Liver (tissue), 9 donors: ENCODE measurements around the gene TPD52L1. TPM values are rescaled to one million over a fixed set of nuclear protein-coding genes. Genes with fewer than 3 reads are reported as not detected.

Experiments used
- DNase-seq: peaks from one replicate; pipeline ENCODE4 v3.0.0-alpha.2; 2017; ENCODE audit warnings: low spot score
- H3K27ac ChIP-seq, 2 donors: one replicate each; pipeline ENCODE4 v1.7.0; 2013; ENCODE audit warnings: inconsistent platforms in 2 of 2, low read length in 2 of 2, control low read depth in 1 of 2, low read depth in 1 of 2, mild to moderate bottlenecking in 1 of 2
- H3K27me3 ChIP-seq, 4 donors: one replicate each; pipeline versions ENCODE4 v1.6.1 to v1.7.0; 2013; ENCODE audit warnings: low read length in 3 of 4, inconsistent platforms in 1 of 4, mild to moderate bottlenecking in 1 of 4, moderate library complexity in 1 of 4; ENCODE audit not compliant: control insufficient read depth in 4 of 4, insufficient read depth in 4 of 4
- H3K36me3 ChIP-seq, 4 donors: one replicate each; pipeline versions ENCODE4 v1.6.1 to v1.7.0; 2013; ENCODE audit warnings: low read length in 3 of 4, mild to moderate bottlenecking in 3 of 4, low read depth in 1 of 4, moderate library complexity in 1 of 4; ENCODE audit not compliant: control insufficient read depth in 4 of 4, insufficient read depth in 3 of 4
- H3K4me1 ChIP-seq, 4 donors: one replicate each; pipeline versions ENCODE4 v1.6.1 to v1.7.0; 2013; ENCODE audit warnings: low read length in 3 of 4, mild to moderate bottlenecking in 3 of 4, moderate library complexity in 1 of 4; ENCODE audit not compliant: control insufficient read depth in 4 of 4, insufficient read depth in 4 of 4
- H3K4me3 ChIP-seq, 3 donors: one replicate each; pipeline versions ENCODE4 v1.6.1 to v1.7.0; 2013; ENCODE audit warnings: low read length in 3 of 3, control low read depth in 1 of 3, low read depth in 1 of 3, mild to moderate bottlenecking in 1 of 3
- H3K9ac ChIP-seq, 2 donors: one replicate each; pipeline ENCODE4 v1.7.0; 2013; ENCODE audit warnings: low read length in 2 of 2, mild to moderate bottlenecking in 2 of 2, moderate library complexity in 2 of 2, control low read depth in 1 of 2, low read depth in 1 of 2
- H3K9me3 ChIP-seq, 4 donors: one replicate each; pipeline versions ENCODE4 v1.6.1 to v1.7.0; 2013; ENCODE audit warnings: low read length in 3 of 4; ENCODE audit not compliant: control insufficient read depth in 4 of 4
- CTCF ChIP-seq: fragments of 150-350 bp; IDR thresholded peaks from 2 replicates; pipeline ENCODE4 v1.5.1; 2017; ENCODE audit warnings: improper control_type of control experiment, low read depth, low read length; ENCODE audit not compliant: missing input control
- EGR1 ChIP-seq, 2 donors: IDR thresholded peaks; 2 replicates each; pipeline ENCODE4 v1.6.1; 2016 to 2018; ENCODE audit warnings: antibody characterized with exemption in 2 of 2, low read depth in 2 of 2
- FOXA1 ChIP-seq: IDR thresholded peaks from 2 replicates; pipeline ENCODE4 v1.6.1; 2016; ENCODE audit warnings: antibody characterized with exemption
- GABPA ChIP-seq, 2 donors: IDR thresholded peaks in 1 of 2; conservative IDR thresholded peaks in 1 of 2; 2 replicates each; pipeline ENCODE4 v1.6.1; 2016; ENCODE audit warnings: antibody characterized with exemption in 2 of 2, mild to moderate bottlenecking in 1 of 2, moderate library complexity in 1 of 2
- HNF4A ChIP-seq, 2 donors: conservative IDR thresholded peaks; 2 replicates each; pipeline ENCODE4 v1.6.1; 2016; ENCODE audit warnings: antibody characterized with exemption in 2 of 2, mild to moderate bottlenecking in 2 of 2
- HNF4G ChIP-seq: IDR thresholded peaks from 2 replicates; pipeline ENCODE4 v1.6.1; 2016; ENCODE audit warnings: antibody characterized with exemption
- JUND ChIP-seq, 2 donors: IDR thresholded peaks; 2 replicates each; pipeline ENCODE4 v1.6.1; 2016; ENCODE audit warnings: antibody characterized with exemption in 2 of 2
- MAX ChIP-seq: IDR thresholded peaks from 2 replicates; pipeline ENCODE4 v1.6.1; 2016; ENCODE audit warnings: antibody characterized with exemption
- NR2F2 ChIP-seq: IDR thresholded peaks from 2 replicates; pipeline ENCODE4 v1.6.1; 2016; ENCODE audit warnings: antibody characterized with exemption
- RAD21 ChIP-seq, 2 donors: IDR thresholded peaks; 2 replicates each; pipeline ENCODE4 v1.6.1; 2016; ENCODE audit warnings: antibody characterized with exemption in 2 of 2, mild to moderate bottlenecking in 2 of 2
- RXRA ChIP-seq, 2 donors: IDR thresholded peaks; 2 replicates each; pipeline ENCODE4 v1.6.1; 2017 to 2018; ENCODE audit warnings: antibody characterized with exemption in 2 of 2, mild to moderate bottlenecking in 1 of 2
- SP1 ChIP-seq: IDR thresholded peaks from 2 replicates; pipeline ENCODE4 v1.6.1; 2018; ENCODE audit warnings: antibody characterized with exemption, mild to moderate bottlenecking
- TAF1 ChIP-seq: conservative IDR thresholded peaks from 2 replicates; pipeline ENCODE4 v1.6.1; 2016; ENCODE audit warnings: antibody characterized with exemption, mild to moderate bottlenecking
- YY1 ChIP-seq: IDR thresholded peaks from 2 replicates; pipeline ENCODE4 v1.6.1; 2016; ENCODE audit warnings: antibody characterized with exemption, mild to moderate bottlenecking
- WGBS: extraction: QIAGEN DNeasy Blood & Tissue Kit; methylation state at CpG from one replicate; pipeline ENCODE4 v1.1.7; 2013; 5-methylcytosine and 5-hydroxymethylcytosine counted together
- polyA plus RNA-seq, 2 donors: library from polyadenylated mRNA; stranded (reverse) in 1 of 2; unstranded in 1 of 2; fragments of 200-250 nt in 1 of 2; fragments of >200 nt in 1 of 2; fragmentation: Nextera tagmentation in 1 of 2; extraction: Ambion mirVana in 1 of 2; gene quantifications; one replicate each; pipeline versions ENCODE4 v1.2.1 to v1.2.3, GENCODE V29; 2013 to 2015
- total RNA-seq, 2 donors: library from RNA; depleted of rRNA; stranded (reverse); fragments of >200 nt; gene quantifications; one replicate each; pipeline ENCODE4 v1.2.3, GENCODE V29; 2014
- TF ChIP-seq, protein P1 (sequence below): IDR thresholded peaks from 2 replicates; pipeline ENCODE4 v1.6.1; 2016; ENCODE audit warnings: antibody characterized with exemption, mild to moderate bottlenecking
- TF ChIP-seq, protein P2 (sequence below): IDR thresholded peaks from 2 replicates; pipeline ENCODE4 v1.6.1; 2016; ENCODE audit warnings: antibody characterized with exemption
- TF ChIP-seq, protein P3 (sequence below): IDR thresholded peaks from 2 replicates; pipeline ENCODE4 v1.6.1; 2016; ENCODE audit warnings: antibody characterized with exemption
- donor health status: healthy.
- donor health status: healthy.
- donor health status: healthy.
- donor health status: healthy.
- donor health status: healthy.

TPD52L1 gene
- total and polyA plus RNA-seq, 4 donors: 8.9 to 66.4 (median 56.6) TPM

DNA sequence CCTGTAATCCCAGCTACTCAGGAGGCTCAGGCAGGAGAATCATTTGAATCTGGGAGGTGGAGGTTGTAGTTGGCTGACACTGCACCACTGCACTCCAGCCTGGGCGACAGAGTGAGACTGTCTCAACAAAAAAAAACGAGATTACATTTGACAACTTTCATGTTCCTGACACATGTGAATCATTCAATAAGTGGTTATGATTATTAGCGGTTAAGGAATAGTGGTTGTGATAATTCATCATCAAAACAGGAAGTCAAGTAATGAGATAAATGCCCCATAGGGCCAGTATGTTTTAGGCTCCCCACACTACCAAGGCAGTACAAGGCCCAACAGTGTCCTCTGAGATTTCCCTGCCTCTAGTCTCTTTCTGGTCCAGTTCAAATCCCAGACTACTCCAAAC, 145.7 kb downstream of the TPD52L1 start:
- TF ChIP-seq RAD21 (IDR thresholded peaks at IDR 0.05): no peak
- TF ChIP-seq TAF1: no peak
- no peak for TF ChIP-seq EGR1 (IDR thresholded peaks at IDR 0.05; ENCODE audit: low read depth in 2 of 2)
- no peak for TF ChIP-seq MAX
- TF ChIP-seq, protein P1, sequence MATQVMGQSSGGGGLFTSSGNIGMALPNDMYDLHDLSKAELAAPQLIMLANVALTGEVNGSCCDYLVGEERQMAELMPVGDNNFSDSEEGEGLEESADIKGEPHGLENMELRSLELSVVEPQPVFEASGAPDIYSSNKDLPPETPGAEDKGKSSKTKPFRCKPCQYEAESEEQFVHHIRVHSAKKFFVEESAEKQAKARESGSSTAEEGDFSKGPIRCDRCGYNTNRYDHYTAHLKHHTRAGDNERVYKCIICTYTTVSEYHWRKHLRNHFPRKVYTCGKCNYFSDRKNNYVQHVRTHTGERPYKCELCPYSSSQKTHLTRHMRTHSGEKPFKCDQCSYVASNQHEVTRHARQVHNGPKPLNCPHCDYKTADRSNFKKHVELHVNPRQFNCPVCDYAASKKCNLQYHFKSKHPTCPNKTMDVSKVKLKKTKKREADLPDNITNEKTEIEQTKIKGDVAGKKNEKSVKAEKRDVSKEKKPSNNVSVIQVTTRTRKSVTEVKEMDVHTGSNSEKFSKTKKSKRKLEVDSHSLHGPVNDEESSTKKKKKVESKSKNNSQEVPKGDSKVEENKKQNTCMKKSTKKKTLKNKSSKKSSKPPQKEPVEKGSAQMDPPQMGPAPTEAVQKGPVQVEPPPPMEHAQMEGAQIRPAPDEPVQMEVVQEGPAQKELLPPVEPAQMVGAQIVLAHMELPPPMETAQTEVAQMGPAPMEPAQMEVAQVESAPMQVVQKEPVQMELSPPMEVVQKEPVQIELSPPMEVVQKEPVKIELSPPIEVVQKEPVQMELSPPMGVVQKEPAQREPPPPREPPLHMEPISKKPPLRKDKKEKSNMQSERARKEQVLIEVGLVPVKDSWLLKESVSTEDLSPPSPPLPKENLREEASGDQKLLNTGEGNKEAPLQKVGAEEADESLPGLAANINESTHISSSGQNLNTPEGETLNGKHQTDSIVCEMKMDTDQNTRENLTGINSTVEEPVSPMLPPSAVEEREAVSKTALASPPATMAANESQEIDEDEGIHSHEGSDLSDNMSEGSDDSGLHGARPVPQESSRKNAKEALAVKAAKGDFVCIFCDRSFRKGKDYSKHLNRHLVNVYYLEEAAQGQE: no peak
- no peak for TF ChIP-seq RXRA (IDR thresholded peaks at IDR 0.05)
- TF ChIP-seq, protein P2, sequence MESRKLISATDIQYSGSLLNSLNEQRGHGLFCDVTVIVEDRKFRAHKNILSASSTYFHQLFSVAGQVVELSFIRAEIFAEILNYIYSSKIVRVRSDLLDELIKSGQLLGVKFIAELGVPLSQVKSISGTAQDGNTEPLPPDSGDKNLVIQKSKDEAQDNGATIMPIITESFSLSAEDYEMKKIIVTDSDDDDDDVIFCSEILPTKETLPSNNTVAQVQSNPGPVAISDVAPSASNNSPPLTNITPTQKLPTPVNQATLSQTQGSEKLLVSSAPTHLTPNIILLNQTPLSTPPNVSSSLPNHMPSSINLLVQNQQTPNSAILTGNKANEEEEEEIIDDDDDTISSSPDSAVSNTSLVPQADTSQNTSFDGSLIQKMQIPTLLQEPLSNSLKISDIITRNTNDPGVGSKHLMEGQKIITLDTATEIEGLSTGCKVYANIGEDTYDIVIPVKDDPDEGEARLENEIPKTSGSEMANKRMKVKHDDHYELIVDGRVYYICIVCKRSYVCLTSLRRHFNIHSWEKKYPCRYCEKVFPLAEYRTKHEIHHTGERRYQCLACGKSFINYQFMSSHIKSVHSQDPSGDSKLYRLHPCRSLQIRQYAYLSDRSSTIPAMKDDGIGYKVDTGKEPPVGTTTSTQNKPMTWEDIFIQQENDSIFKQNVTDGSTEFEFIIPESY: no peak
- TF ChIP-seq SP1: no peak
- no peak for TF ChIP-seq HNF4G

GRCh38 chr6:125300992-125301434, 147.4 kb downstream of the TPD52L1 start:
- no peaks in the 10 kb centered on the region for H3K27me3 ChIP-seq
- H3K4me3 ChIP-seq: peak overlapping the region; percentile 59 to 86 (median 78)
- no peak for DNase-seq
- 2% methylated on average over 11 of the region's 11 CpGs for WGBS
- peaks cover 0 to 9% (median 6%) of the 10 kb centered on the region in 4 donors for H3K4me1 ChIP-seq
- H3K36me3 ChIP-seq: peaks cover 0 to 16% (median 5%) of the 10 kb centered on the region in 4 donors
- peak overlapping the region; percentile 33 to 88 for H3K9ac ChIP-seq
- H3K9me3 ChIP-seq: no peaks in the 10 kb centered on the region
- peak overlapping the region; percentile 82 to 89 for H3K27ac ChIP-seq
- no peak for TF ChIP-seq TAF1
- TF ChIP-seq, protein P3, sequence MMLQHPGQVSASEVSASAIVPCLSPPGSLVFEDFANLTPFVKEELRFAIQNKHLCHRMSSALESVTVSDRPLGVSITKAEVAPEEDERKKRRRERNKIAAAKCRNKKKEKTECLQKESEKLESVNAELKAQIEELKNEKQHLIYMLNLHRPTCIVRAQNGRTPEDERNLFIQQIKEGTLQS: no peak
- TF ChIP-seq YY1: no peak
- TF ChIP-seq, protein P1: no peak
- no peak for TF ChIP-seq HNF4A (conservative IDR thresholded peaks at IDR 0.05)
- TF ChIP-seq MAX: no peak
- no peak for TF ChIP-seq HNF4G
- no peak for TF ChIP-seq FOXA1
- TF ChIP-seq EGR1 (IDR thresholded peaks at IDR 0.05; ENCODE audit: low read depth in 2 of 2): no peak
- no peak for TF ChIP-seq JUND (IDR thresholded peaks at IDR 0.05)
- TF ChIP-seq, protein P2: no peak
- TF ChIP-seq CTCF: no peak
- TF ChIP-seq RAD21 (IDR thresholded peaks at IDR 0.05): no peak
- no peak for TF ChIP-seq RXRA (IDR thresholded peaks at IDR 0.05)
- TF ChIP-seq SP1: no peak
- no peak for TF ChIP-seq NR2F2
- TF ChIP-seq GABPA (IDR thresholded peaks at IDR 0.05 in 1 of 2, conservative IDR thresholded peaks at IDR 0.05 in 1 of 2): no peak

More for the DNA sequence above, 145.7 kb downstream of the TPD52L1 start:
- 87% methylated on average over 3 of the region's 3 CpGs for WGBS
- no peaks in the 10 kb centered on the region for H3K27me3 ChIP-seq
- no peak overlapping the region for H3K9ac ChIP-seq
- H3K4me1 ChIP-seq: peaks cover 3 to 19% (median 13%) of the 10 kb centered on the region in 4 donors
- no peak overlapping the region for H3K4me3 ChIP-seq
- DNase-seq: no peak
- no peaks in the 10 kb centered on the region for H3K9me3 ChIP-seq
- no peak overlapping the region for H3K27ac ChIP-seq
- H3K36me3 ChIP-seq: peaks cover 0 to 16% (median 5%) of the 10 kb centered on the region in 4 donors
